WERI-Rb-1 (cell line): ENCODE measurements around the gene KRT12.

Source experiments
- DNase-seq: peaks from one replicate; pipeline ENCODE4 v3.0.0-alpha.2; 2020
- H3K27ac ChIP-seq: fragments of 250-450 bp; sonication (Bioruptor Pico); 2 replicates; pipeline ENCODE4 v1.5.1; 2020; ENCODE audit warnings: mild to moderate bottlenecking, moderate library complexity
- H3K27me3 ChIP-seq: fragments of 250-450 bp; sonication (Bioruptor Pico); 2 replicates; pipeline ENCODE4 v1.5.1; 2021; ENCODE audit warnings: mild to moderate bottlenecking, low read depth, moderate library complexity; ENCODE audit not compliant: insufficient read depth, severe bottlenecking
- H3K36me3 ChIP-seq: fragments of 250-450 bp; sonication (Bioruptor Pico); 2 replicates; pipeline ENCODE4 v1.5.1; 2020; ENCODE audit warnings: mild to moderate bottlenecking, moderate library complexity
- H3K4me3 ChIP-seq: 2 replicates; pipeline ENCODE4 v1.5.1; 2011; ENCODE audit warnings: low read depth, mild to moderate bottlenecking, control low read depth, low read length
- H3K9me3 ChIP-seq: fragments of 250-450 bp; sonication (Bioruptor Pico); 2 replicates; pipeline ENCODE4 v1.5.1; 2021; ENCODE audit warnings: mild to moderate bottlenecking, moderate library complexity; ENCODE audit not compliant: severe bottlenecking
- TF ChIP-seq, protein P1 (sequence below): IDR thresholded peaks from 2 replicates; pipeline ENCODE4 v1.5.1; 2011; ENCODE audit warnings: low read depth, mild to moderate bottlenecking, control low read depth, inconsistent platforms, low read length

KRT12 gene

DNA sequence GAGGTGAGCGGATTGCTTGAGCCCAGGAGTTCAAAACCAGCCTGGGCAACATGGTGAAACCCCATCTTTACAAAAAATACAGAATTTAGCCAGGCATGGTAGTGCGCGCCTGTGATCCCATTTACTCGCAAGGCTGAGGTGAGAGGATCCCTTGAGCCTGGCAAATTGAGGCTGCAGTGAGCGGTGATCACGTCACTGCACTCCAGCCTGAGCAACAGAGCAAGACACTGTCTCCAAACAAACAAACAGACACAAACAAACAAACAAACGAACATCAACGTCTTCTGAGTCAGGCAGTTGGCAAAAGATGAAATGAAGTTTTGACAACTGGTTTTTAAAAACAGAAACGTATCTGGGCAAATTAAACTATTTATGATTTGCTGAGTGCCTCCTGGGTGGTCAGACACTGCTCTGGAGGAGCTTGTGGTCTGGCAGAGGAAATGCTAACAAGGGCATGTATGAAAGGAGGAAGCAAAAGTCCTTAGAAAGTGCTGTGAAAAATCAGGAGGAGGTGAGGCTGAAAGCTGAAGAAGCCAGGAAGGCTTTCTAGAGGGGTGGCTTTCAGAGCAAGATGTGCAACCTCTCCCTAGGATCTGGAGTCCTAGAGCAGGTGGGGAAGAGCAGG is 28.2 kb upstream of the KRT12 start:
- H3K36me3 ChIP-seq, result no peaks in the 10 kb centered on the region
- TF ChIP-seq, protein P1, sequence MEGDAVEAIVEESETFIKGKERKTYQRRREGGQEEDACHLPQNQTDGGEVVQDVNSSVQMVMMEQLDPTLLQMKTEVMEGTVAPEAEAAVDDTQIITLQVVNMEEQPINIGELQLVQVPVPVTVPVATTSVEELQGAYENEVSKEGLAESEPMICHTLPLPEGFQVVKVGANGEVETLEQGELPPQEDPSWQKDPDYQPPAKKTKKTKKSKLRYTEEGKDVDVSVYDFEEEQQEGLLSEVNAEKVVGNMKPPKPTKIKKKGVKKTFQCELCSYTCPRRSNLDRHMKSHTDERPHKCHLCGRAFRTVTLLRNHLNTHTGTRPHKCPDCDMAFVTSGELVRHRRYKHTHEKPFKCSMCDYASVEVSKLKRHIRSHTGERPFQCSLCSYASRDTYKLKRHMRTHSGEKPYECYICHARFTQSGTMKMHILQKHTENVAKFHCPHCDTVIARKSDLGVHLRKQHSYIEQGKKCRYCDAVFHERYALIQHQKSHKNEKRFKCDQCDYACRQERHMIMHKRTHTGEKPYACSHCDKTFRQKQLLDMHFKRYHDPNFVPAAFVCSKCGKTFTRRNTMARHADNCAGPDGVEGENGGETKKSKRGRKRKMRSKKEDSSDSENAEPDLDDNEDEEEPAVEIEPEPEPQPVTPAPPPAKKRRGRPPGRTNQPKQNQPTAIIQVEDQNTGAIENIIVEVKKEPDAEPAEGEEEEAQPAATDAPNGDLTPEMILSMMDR, result no peak
- no peak for DNase-seq
- no peaks in the 10 kb centered on the region for H3K9me3 ChIP-seq
- no peak overlapping the region for H3K27ac ChIP-seq
- peaks cover 93% of the 10 kb centered on the region for H3K27me3 ChIP-seq
- no peak overlapping the region for H3K4me3 ChIP-seq

DNA sequence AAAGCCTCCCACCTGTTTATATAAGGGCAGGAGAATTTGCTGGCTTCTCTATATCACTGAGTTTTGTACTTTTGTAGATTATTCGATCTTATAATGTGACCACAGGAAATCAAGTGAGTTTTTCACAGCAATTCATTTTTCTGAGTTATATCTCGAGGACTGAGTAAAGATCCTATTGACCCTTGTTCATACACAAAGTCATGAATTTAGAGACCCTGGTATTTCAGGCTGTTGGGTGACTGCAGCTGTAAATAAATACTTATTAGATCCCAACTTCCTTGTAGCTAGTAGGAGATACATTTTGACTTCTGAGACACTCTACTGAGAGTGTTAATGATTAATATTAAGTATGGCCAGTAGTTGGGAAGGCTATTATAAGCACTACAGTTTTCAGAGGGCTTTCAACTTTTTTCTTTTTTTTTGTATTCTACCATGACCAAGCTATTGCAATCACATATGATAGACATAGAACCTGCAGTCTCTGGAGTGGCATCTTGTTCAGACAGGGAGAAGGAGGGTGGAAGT is 21.2 kb upstream of the KRT12 start:
- no peak for DNase-seq
- no peaks in the 10 kb centered on the region for H3K36me3 ChIP-seq
- no peak overlapping the region for H3K4me3 ChIP-seq
- H3K9me3 ChIP-seq, result no peaks in the 10 kb centered on the region
- peaks cover 92% of the 10 kb centered on the region for H3K27me3 ChIP-seq
- TF ChIP-seq, protein P1, result no peak
- no peak overlapping the region for H3K27ac ChIP-seq

DNA sequence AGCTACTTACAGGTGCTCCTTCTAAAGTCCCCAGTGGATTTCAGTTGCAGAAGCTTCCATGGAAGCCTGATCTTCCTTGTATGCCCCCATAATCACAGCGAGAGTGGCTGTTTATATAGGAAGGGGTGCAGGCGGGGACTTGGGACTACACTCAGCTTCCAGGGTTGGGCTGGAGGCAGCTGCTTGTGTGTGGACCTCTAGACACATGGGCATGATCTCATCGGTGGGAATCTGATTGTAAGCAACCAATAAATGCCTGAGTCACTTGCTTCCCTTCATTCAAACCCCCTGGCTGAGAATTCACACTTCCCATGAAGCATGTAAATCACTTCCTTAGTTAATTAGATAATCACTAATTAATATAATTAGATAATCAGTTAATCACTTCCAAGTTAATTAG is 19.1 kb upstream of the KRT12 start:
- H3K36me3 ChIP-seq, result no peaks in the 10 kb centered on the region
- H3K4me3 ChIP-seq, result no peak overlapping the region
- no peak overlapping the region for H3K27ac ChIP-seq
- peaks cover 94% of the 10 kb centered on the region for H3K27me3 ChIP-seq
- H3K9me3 ChIP-seq, result no peaks in the 10 kb centered on the region
- TF ChIP-seq, protein P1, result no peak
- no peak for DNase-seq

DNA sequence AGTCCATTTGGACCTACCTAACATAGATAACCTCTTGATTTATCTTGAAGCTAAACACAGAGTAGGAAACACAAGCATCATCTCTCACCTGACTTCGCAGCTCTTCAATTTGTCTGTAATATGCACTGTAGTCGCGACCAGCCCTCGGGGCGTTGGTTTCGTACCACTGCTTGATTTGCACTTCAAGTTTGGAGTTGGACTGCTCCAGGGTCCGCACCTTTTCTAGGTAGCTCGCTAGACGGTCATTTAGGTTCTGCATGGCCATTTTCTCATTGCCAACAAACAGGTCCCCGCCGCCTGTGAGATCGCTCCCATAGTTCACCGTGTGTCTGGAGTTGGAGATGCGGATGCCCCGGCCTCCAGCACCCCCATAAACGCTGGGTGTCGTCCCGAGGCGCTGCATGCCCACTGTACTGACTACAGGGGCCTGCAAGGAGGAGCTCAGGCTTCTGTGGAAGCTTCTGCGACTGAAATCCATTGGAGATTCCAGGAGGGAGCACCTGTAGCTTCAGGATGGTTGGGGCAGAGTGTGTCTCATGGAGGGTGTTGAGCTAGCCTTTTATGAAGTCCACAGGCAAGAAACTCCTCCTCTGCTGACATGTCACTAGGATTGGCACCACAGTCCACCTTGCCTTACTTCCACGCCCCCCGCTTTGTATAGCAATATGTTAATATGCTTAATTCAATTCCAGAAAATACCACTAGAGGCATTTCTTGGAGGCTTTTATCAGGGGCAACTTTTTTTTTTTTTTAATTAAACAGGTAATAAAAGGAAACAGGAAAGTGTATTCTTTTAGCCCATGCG is 17.9 kb upstream of the KRT12 start, which contains the start of gene KRT20:
Gene KRT20, minus strand, starts transcription at position 535 of the 805 bp plus-strand sequence. Its CDS starts 57 bp downstream, at position 478.
- Histone ChIP-seq H3K27ac (no peak within 1 kb of the TSS), H3K36me3 (no peaks in the 10 kb centered on the region), H3K4me3 (no peak within 1 kb of the TSS), H3K27me3 (peaks cover 95% of the 10 kb centered on the region), H3K9me3 (no peaks in the 10 kb centered on the region)
- DNase-seq, result no peak
- TF ChIP-seq, protein P1, result no peak

DNA sequence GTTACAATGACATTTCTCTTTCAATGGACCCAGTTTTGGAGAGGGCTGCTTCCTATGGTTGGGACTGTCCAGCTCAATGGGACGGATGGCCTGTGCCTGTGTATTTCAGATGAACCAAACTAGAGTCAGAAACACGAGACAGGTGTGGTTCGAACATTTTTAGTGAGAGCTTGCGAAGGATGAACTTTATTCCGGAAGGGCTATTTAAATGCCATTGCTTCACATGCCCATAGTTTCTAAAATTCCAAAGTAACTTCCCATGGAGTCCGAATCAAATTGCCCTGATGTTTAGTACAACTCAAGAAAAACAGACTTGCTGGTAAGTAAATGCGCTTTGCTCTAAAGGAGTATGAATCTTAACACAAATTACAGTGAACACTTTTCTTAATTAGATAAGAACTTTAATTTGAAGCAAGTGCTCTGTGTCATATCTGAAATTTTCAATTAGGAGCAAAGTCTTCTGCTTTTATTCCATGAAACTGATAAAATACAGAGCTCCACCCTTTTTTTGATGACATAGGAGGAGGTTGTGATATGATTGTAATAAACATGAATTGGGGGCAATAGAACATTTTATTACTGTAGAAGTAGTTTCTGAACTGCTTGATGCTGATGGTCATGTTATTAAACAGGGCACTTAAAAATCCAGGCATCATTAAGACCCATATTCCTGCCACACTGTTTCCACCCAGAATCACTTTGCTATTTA is 16.8 kb upstream of the KRT12 start:
- Histone ChIP-seq H3K9me3 (no peaks in the 10 kb centered on the region), H3K36me3 (no peaks in the 10 kb centered on the region), H3K27ac (no peak overlapping the region), H3K27me3 (peaks cover 95% of the 10 kb centered on the region), H3K4me3 (no peak overlapping the region)
- no peak for DNase-seq
- TF ChIP-seq, protein P1, result no peak
